Endodermal cell (in vitro differentiated cells): ENCODE results near the gene IFT57. TPM values are rescaled to one million over a fixed set of nuclear protein-coding genes. Genes with fewer than 3 reads are reported as not detected.

Experiments used
- DNase-seq: peaks from one replicate; pipeline ENCODE4 v3.0.0-alpha.2; 2017
- H3K27ac ChIP-seq: 2 replicates; pipeline ENCODE4 v1.5.1; 2013; ENCODE audit warnings: mild to moderate bottlenecking, low read depth, low read length, moderate library complexity
- H3K27me3 ChIP-seq: 2 replicates; pipeline ENCODE4 v1.6.1; 2013; ENCODE audit warnings: mild to moderate bottlenecking, low read length, moderate library complexity; ENCODE audit not compliant: insufficient read depth, control insufficient read depth, poor library complexity, severe bottlenecking
- H3K36me3 ChIP-seq: 2 replicates; pipeline ENCODE4 v1.7.0; 2013; ENCODE audit warnings: mild to moderate bottlenecking, low read length, moderate library complexity; ENCODE audit not compliant: control insufficient read depth, insufficient read depth
- H3K4me1 ChIP-seq: one replicate; pipeline ENCODE4 v1.7.0; 2013; ENCODE audit warnings: low read length; ENCODE audit not compliant: control insufficient read depth, insufficient read depth
- H3K4me3 ChIP-seq: 2 replicates; pipeline ENCODE4 v1.5.1; 2013; ENCODE audit warnings: mild to moderate bottlenecking, low read length, moderate library complexity
- H3K9ac ChIP-seq: 2 replicates; pipeline ENCODE4 v1.6.1; 2013; ENCODE audit warnings: mild to moderate bottlenecking, low read length, moderate library complexity; ENCODE audit not compliant: poor library complexity, severe bottlenecking; ENCODE audit errors: extremely low read depth
- H3K9me3 ChIP-seq: 2 replicates; pipeline ENCODE4 v1.6.1; 2013; ENCODE audit warnings: mild to moderate bottlenecking, low read length, moderate library complexity; ENCODE audit not compliant: control insufficient read depth
- H3K27ac Mint-ChIP-seq: 2 replicates; pipeline ENCODE4 v1.8.0; 2020; ENCODE audit warnings: mixed read lengths
- H3K27me3 Mint-ChIP-seq: 2 replicates; pipeline ENCODE4 v1.8.0; 2021; ENCODE audit warnings: mild to moderate bottlenecking, mixed read lengths; ENCODE audit not compliant: insufficient read depth
- H3K36me3 Mint-ChIP-seq: 2 replicates; pipeline ENCODE4 v1.8.0; 2020; ENCODE audit warnings: low read depth, mixed read lengths
- H3K4me1 Mint-ChIP-seq: 2 replicates; pipeline ENCODE4 v1.8.0; 2020; ENCODE audit warnings: mixed read lengths
- H3K4me3 Mint-ChIP-seq: 2 replicates; pipeline ENCODE4 v1.8.0; 2020; ENCODE audit warnings: mild to moderate bottlenecking, moderate library complexity, mixed read lengths
- H3K9me3 Mint-ChIP-seq: 2 replicates; pipeline ENCODE4 v1.8.0; 2020; ENCODE audit warnings: mild to moderate bottlenecking, mixed read lengths
- WGBS, 2 experiments: methylation state at CpG; one replicate each; pipeline versions ENCODE4 v1.1.5 to v1.1.7; 2013; ENCODE audit warnings: missing lambda C conversion rate in 2 of 2, mixed read lengths in 1 of 2; ENCODE audit not compliant: insufficient coverage in 1 of 2, insufficient read length in 1 of 2; 5-methylcytosine and 5-hydroxymethylcytosine counted together
- total RNA-seq, 2 donors: library from RNA; stranded (reverse); fragmentation: NEBNext Ultra II Directional in 1 of 2; extraction: Animal tissue kit (Norgen Biotek cat#: 25700) in 1 of 2; gene quantifications; 2 replicates in 1 of 2; 3 replicates in 1 of 2; pipeline ENCODE4 v1.2.1, GENCODE V29; 2021
- TF ChIP-seq, protein P1 (sequence below): fragments of 200-600 bp; sonication (generic); conservative IDR thresholded peaks from 2 replicates; pipeline ENCODE4 v1.5.0; 2021; ENCODE audit warnings: antibody characterized with exemption, mild to moderate bottlenecking

The IFT57 gene
- total RNA-seq, 2 donors from 2014 or later, result 45.5 to 60.5 TPM

DNA sequence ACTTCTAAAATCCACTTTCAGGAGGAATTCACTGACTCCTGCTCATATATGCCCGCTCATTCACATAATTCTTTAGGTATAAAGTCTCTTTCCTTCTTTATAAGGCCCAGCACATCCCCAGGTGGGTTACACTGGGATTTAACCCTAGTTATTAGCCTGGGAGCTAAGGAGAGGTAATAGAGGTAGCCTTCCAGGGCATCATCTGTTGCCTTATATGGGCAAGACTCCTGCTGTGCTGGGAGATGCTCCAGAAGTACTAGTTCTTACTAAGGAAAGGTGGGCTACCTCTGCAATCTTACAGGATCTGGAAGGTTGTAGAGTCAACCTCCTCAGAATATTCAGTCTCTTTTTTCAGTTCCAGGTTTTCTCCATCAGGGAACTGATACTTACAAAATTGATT lies 13.1 kb upstream of the IFT57 start:
- Histone ChIP-seq H3K27me3 (no peaks in the 10 kb centered on the region), H3K4me3 (no peak overlapping the region), H3K4me1 (no peaks in the 10 kb centered on the region), H3K27ac (no peak overlapping the region), H3K9me3 (no peaks in the 10 kb centered on the region), H3K36me3 (no peaks in the 10 kb centered on the region), H3K9ac (no peak overlapping the region)
- H3K27me3 Mint-ChIP-seq, result no peaks in the 10 kb centered on the region
- no peak overlapping the region for H3K4me3 Mint-ChIP-seq
- TF ChIP-seq, protein P1, sequence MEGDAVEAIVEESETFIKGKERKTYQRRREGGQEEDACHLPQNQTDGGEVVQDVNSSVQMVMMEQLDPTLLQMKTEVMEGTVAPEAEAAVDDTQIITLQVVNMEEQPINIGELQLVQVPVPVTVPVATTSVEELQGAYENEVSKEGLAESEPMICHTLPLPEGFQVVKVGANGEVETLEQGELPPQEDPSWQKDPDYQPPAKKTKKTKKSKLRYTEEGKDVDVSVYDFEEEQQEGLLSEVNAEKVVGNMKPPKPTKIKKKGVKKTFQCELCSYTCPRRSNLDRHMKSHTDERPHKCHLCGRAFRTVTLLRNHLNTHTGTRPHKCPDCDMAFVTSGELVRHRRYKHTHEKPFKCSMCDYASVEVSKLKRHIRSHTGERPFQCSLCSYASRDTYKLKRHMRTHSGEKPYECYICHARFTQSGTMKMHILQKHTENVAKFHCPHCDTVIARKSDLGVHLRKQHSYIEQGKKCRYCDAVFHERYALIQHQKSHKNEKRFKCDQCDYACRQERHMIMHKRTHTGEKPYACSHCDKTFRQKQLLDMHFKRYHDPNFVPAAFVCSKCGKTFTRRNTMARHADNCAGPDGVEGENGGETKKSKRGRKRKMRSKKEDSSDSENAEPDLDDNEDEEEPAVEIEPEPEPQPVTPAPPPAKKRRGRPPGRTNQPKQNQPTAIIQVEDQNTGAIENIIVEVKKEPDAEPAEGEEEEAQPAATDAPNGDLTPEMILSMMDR, result no peak
- no peaks in the 10 kb centered on the region for H3K9me3 Mint-ChIP-seq
- 100% methylated on average over 1 of the region's 1 CpG for WGBS, 2 experiments
- no peak for DNase-seq
- no peak overlapping the region for H3K27ac Mint-ChIP-seq
- H3K4me1 Mint-ChIP-seq, result no peaks in the 10 kb centered on the region
- no peaks in the 10 kb centered on the region for H3K36me3 Mint-ChIP-seq

DNA sequence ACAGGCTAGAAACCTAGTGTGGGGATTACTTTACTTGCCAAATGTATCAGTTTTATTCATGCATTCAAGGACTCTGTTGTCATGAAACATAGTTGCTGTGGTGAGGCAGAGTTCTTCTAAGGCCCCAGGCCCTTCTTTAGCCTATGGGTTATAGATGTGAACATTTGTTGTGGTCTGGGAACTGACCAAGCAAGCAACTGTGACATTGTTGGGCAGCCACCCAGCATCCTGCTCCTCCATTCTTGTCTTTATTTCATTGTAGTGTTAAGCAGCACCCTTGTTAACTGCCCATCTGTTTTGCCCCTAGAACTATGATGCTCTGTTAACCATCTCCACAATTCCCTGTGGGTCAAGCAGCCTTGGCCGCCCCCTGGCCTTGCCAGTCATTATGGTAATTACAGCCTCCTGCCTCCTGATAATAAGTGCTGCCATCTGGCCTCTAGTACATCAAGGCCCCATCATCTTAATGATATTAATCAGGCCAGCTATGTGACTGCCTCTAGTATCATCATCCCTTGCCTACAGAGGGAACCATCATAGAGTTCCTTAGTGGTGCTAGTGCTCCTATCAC lies 12.2 kb upstream of the IFT57 start:
- Histone ChIP-seq H3K36me3 (no peaks in the 10 kb centered on the region), H3K27ac (peak overlapping the region; percentile 44), H3K9me3 (no peaks in the 10 kb centered on the region), H3K9ac (no peak overlapping the region), H3K27me3 (no peaks in the 10 kb centered on the region), H3K4me1 (no peaks in the 10 kb centered on the region), H3K4me3 (no peak overlapping the region)
- TF ChIP-seq, protein P1, result no peak
- Mint-ChIP-seq H3K4me3 (no peak overlapping the region), H3K27ac (no peak overlapping the region), H3K27me3 (no peaks in the 10 kb centered on the region), H3K4me1 (no peaks in the 10 kb centered on the region), H3K36me3 (no peaks in the 10 kb centered on the region), H3K9me3 (no peaks in the 10 kb centered on the region)
- WGBS, 2 experiments, result 94% methylated on average over 1 of the region's 1 CpG; no CpG with 5 or more reads in 1 of the 2 experiments
- no peak for DNase-seq

DNA sequence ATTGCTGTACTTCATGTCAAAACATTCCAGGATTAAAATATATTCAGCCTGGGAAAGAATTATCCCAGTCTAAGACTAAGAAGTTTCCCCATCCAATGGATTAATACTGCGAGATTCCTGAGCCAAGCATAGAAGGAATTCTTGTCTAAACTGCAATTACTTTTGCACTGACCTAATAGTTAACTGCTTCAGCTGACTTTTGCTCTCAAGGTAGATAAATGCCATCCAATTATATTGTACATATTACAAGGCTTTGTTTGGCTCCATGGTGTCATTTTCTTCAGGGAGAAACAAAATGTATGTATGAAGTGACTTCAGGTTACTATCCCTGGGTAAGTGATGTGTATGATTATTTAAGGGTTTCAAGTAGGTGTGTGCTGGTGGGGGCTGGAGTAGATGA lies 6.1 kb upstream of the IFT57 start:
- H3K9ac ChIP-seq, result no peak overlapping the region
- no peaks in the 10 kb centered on the region for H3K9me3 Mint-ChIP-seq
- H3K27me3 Mint-ChIP-seq, result peaks cover 3% of the 10 kb centered on the region
- H3K4me3 Mint-ChIP-seq, result no peak overlapping the region
- TF ChIP-seq, protein P1, result no peak
- H3K36me3 Mint-ChIP-seq, result no peaks in the 10 kb centered on the region
- no peaks in the 10 kb centered on the region for H3K9me3 ChIP-seq
- peaks cover 16% of the 10 kb centered on the region for H3K4me1 Mint-ChIP-seq
- 91% methylated on average over 1 of the region's 1 CpG; no CpG with 5 or more reads in 1 of the 2 experiments for WGBS, 2 experiments
- no peak overlapping the region for H3K27ac Mint-ChIP-seq
- H3K4me1 ChIP-seq, result peaks cover 3% of the 10 kb centered on the region
- H3K27ac ChIP-seq, result no peak overlapping the region
- no peaks in the 10 kb centered on the region for H3K27me3 ChIP-seq
- no peak for DNase-seq
- no peaks in the 10 kb centered on the region for H3K36me3 ChIP-seq
- H3K4me3 ChIP-seq, result no peak overlapping the region
